GM10266 (cell line): ENCODE measurements around the gene ARG2.

ENCODE experiments used
- DNase-seq: peaks from one replicate; pipeline ENCODE4 v3.0.0; 2012; ENCODE audit errors: extremely low spot score
- TF ChIP-seq, protein P1 (sequence below): IDR thresholded peaks from 2 replicates; pipeline ENCODE4 v1.5.1; 2012; ENCODE audit warnings: mild to moderate bottlenecking, low read depth; ENCODE audit not compliant: control insufficient read depth, insufficient read depth; ENCODE audit errors: missing control alignments

Gene ARG2

DNA sequence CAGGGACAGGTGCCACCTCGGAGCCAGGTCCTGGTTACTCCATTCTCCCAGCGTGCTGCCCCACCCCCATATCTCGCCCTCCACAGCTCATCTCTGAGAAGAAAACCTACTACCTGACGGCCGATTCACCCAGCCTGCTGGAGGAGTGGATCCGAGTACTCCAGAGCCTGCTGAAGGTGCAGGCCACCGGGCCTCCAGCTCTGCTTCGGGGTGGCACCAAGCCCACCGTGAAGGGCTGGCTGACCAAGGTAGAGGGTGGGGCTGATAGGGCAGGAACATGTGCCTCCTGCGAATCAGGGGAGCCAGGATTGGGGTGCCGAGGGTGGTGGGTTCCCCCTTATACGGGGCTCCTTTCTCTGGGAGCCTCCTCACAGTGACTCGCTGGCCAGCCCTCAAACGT lies 45.6 kb upstream of the ARG2 start:
- TF ChIP-seq, protein P1, sequence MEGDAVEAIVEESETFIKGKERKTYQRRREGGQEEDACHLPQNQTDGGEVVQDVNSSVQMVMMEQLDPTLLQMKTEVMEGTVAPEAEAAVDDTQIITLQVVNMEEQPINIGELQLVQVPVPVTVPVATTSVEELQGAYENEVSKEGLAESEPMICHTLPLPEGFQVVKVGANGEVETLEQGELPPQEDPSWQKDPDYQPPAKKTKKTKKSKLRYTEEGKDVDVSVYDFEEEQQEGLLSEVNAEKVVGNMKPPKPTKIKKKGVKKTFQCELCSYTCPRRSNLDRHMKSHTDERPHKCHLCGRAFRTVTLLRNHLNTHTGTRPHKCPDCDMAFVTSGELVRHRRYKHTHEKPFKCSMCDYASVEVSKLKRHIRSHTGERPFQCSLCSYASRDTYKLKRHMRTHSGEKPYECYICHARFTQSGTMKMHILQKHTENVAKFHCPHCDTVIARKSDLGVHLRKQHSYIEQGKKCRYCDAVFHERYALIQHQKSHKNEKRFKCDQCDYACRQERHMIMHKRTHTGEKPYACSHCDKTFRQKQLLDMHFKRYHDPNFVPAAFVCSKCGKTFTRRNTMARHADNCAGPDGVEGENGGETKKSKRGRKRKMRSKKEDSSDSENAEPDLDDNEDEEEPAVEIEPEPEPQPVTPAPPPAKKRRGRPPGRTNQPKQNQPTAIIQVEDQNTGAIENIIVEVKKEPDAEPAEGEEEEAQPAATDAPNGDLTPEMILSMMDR: no peak
- no peak for DNase-seq

DNA sequence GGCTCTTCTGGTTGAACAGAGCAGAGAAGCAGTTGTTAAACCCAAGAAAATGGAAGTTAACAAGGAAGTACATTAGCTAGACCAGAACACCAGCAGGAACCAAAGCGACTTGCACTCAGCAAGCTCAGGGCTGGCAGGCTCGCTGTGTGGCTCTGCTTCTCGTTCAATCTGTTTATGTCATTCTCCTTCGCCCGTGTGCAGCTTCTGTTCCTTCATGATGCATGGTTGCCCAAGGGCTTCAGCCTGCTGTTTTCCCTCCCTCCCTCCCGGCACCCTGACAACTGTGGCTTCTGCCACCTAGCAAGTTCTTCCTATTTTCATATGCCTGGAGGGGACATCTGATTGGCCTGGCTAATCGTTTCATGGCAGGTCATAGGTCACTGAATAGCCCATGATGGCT lies 44.9 kb upstream of the ARG2 start:
- DNase-seq: no peak
- TF ChIP-seq, protein P1: no peak

DNA sequence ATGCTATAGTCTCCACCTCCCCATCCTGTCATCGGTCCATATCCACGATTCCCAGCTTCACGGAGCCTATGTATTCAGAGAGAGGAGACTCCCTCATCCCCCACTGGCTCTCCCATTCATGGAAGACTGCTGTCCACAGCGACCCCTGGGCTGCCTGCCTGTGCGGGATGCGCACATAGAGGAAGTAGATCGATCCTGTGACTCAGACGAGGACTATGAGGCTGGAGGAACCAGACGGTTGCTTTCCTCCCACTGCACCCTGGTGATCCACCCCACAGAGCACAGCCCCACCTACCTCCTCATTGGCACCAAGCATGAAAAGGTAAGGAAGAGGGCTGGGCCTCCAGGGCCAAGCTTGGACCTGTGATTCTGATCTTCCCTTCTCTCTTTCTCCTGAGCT lies 44.0 kb upstream of the ARG2 start:
- DNase-seq: no peak
- TF ChIP-seq, protein P1: no peak

DNA sequence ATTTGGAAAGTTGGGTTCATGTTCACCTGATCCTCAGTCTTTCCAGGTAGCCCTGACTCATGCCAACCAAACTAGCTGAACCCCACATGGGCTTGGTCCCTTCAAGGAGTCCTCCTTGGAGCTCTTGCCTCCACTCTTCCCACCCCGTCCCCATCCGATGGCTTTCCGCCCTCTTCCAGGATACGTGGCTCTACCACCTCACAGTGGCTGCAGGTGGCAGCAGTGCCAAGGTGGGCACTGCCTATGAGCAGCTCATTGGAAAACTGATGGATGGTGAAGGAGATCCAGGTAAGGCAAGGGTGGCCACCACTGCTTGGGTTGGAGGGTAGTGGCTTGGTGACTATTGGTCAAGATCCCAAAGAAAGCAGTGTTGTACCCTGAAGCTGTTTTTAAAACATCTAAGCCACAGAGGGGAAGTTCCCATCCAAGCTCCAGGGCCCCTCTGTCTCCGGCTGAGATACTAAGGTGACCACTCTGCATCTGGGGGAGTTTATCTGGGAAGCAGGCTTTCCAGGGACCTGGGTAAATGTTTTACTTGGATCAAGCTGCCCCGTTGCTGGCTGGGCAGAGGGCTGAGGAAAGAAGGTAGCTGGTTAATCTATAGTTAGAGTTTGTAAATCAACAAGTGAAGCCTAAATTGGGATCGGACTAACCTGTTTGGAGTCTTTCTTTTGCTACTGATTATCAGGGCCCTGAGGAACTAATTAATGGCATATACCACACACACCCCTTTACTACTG lies 43.3 kb upstream of the ARG2 start:
- TF ChIP-seq, protein P1: no peak
- DNase-seq: no peak

DNA sequence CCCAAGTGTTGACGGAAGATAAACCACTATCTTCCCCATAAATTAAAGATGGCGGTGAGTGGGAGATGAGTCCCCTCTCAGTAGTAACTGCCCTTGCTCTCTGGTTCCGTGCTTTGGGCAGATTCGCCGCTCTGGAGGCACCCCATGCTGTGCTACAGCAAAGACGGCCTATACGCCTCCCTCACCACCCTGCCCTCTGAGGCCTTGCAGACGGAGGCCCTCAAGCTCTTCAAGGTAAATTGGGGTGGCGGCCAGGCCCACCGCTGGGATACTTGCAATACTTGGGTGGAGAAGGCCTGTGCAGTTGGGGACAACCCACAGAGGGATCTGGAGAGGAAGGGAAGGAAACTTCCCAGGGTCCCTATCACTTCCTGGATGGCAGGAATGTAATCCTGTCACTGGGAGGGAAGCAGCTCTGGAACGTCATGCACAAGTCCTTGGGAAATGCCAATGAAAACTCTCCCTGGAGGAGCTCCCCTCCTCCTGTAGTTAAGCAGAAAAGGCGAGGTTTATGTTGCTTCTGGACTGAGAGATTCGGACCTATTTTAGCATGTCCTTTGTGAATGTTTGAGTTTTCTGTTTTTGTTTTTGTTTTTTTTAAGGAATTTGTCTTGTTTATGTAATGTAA lies 42.4 kb upstream of the ARG2 start:
- DNase-seq: no peak
- TF ChIP-seq, protein P1: no peak

DNA sequence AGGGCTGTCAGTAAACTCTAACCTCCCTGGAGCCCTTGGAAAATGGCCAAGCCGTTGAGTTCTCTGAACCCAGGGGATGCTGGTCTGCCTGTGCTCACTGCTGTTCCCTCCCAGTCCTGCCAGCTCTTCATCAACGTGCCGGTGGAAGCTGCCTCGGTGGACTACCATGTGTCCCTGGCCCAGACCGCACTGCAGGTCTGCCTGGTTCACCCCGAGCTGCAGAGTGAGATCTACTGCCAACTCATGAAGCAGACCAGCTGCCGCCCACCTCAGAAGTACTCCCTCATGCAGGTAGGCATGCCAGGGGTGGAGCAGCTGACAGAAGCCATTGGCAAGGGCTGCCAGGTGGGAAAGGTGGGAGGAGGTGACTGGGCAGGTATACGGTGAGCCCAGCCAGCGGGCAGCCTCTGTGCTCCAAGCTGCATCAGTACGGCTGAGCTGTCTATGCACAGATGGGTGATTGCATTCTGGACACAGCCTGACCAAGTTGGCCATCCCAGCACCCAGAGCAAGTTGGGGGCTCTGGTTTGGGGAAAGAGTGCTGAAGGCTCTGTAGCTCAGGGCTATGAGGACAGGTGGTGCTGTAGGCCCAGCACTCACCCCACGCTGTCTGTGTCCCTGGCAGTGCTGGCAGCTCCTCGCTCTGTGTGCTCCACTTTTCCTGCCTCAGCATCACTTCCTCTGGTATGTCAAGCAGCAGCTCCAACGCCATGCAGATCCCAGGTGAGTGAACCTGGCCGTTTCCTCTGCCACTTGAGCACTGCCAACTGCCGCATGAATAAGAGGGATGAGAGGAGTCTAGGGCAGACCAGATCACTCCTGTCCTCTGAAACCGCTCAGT lies 41.6 kb upstream of the ARG2 start:
- TF ChIP-seq, protein P1: no peak
- DNase-seq: no peak
